GM23248 (cell line): ENCODE results near the gene CACNB3.

Experiments used
- EZH2 ChIP-seq: fragments of 200-600 bp; sonication (generic); IDR thresholded peaks from 2 replicates; pipeline ENCODE4 v1.6.1; 2018; ENCODE audit warnings: antibody characterized with exemption, mild to moderate bottlenecking; ENCODE audit not compliant: insufficient read depth, poor library complexity, severe bottlenecking
- EZH2phosphoT487 ChIP-seq: fragments of 200-600 bp; sonication (generic); IDR thresholded peaks from 2 replicates; pipeline ENCODE4 v1.6.1; 2018; ENCODE audit warnings: antibody characterized with exemption, moderate library complexity, mild to moderate bottlenecking, low read depth; ENCODE audit not compliant: insufficient read depth

DNA sequence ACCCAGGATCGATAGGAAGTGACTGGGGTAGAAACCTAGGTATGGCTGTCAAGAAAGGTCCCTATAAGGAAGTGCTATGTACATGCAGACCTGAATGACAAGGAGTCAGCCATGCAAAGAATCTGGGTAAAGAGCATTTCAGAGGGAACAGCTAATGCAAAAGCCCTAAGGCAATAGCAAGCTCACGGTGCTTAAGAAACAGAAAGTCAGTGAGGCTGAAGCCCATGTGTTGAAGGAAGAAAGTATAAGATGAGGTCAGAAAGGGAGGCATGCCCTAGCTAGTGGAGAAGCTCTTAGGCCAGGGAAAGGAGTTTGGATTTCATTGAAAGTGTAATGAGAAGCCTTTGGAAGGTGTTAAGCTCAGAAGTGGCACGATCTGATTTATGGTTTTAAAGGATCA lies 23.4 kb upstream of the CACNB3 start:
- TF ChIP-seq EZH2 (no peak), EZH2phosphoT487 (no peak)
